Mesenchymal stem cell (in vitro differentiated cells and primary cell): ENCODE results near the gene MYLK.
A peak's percentile ranks its signal among the peaks of the same experiment; 100 is the strongest.
"Not testable (repeated sequence)": the region's sequence is repeated elsewhere in the genome, so short reads cannot be mapped to it uniquely, and the experiment has no call there.

Experiments used
- DNase-seq: peaks from one replicate; pipeline ENCODE4 v3.0.0-alpha.2; 2013
- H2AFZ ChIP-seq: one replicate; pipeline ENCODE4 v1.6.1; 2013; ENCODE audit warnings: low read depth, mild to moderate bottlenecking, control low read depth, inconsistent platforms, low read length, moderate library complexity
- H2AK5ac ChIP-seq: 2 replicates; pipeline ENCODE4 v1.6.1; 2013; ENCODE audit warnings: low read length, moderate library complexity, mild to moderate bottlenecking, inconsistent platforms; ENCODE audit not compliant: severe bottlenecking
- H2BK120ac ChIP-seq: one replicate; pipeline ENCODE4 v1.6.1; 2013; ENCODE audit warnings: low read depth, mild to moderate bottlenecking, inconsistent platforms, low read length, moderate library complexity
- H2BK12ac ChIP-seq, 2 experiments: one replicate each; pipeline ENCODE4 v1.6.1; 2013; ENCODE audit warnings: inconsistent platforms in 2 of 2, low read length in 2 of 2, mild to moderate bottlenecking in 2 of 2, moderate library complexity in 2 of 2, control low read depth in 1 of 2
- H2BK15ac ChIP-seq: one replicate; pipeline ENCODE4 v1.6.1; 2013; ENCODE audit warnings: mild to moderate bottlenecking, low read depth, inconsistent platforms; ENCODE audit not compliant: poor library complexity, severe bottlenecking
- H2BK5ac ChIP-seq: 2 replicates; pipeline ENCODE4 v1.6.1; 2013; ENCODE audit warnings: low read depth, mild to moderate bottlenecking, low read length, control low read depth, inconsistent platforms; ENCODE audit not compliant: poor library complexity, severe bottlenecking
- H3K14ac ChIP-seq, 2 experiments: one replicate each; pipeline ENCODE4 v1.6.1; 2013; ENCODE audit warnings: inconsistent platforms in 2 of 2, low read length in 2 of 2, control low read depth in 1 of 2, mild to moderate bottlenecking in 1 of 2, moderate library complexity in 1 of 2
- H3K18ac ChIP-seq, 2 experiments: one replicate each; pipeline ENCODE4 v1.6.1; 2013; ENCODE audit warnings: inconsistent platforms in 2 of 2, low read length in 2 of 2, control low read depth in 1 of 2, low read depth in 1 of 2, mild to moderate bottlenecking in 1 of 2
- H3K23ac ChIP-seq, 2 experiments: one replicate each; pipeline ENCODE4 v1.6.1; 2013; ENCODE audit warnings: inconsistent platforms in 2 of 2, low read length in 2 of 2, mild to moderate bottlenecking in 2 of 2, moderate library complexity in 2 of 2, control low read depth in 1 of 2
- H3K27ac ChIP-seq: 2 replicates; pipeline ENCODE4 v1.5.1; 2013; ENCODE audit warnings: mild to moderate bottlenecking, moderate library complexity, low read length, control low read depth, inconsistent platforms; ENCODE audit not compliant: poor library complexity, severe bottlenecking
- H3K27me3 ChIP-seq, 2 experiments: 2 replicates each; pipeline versions ENCODE4 v1.6.1 to v1.7.0; 2013; ENCODE audit warnings: low read length in 2 of 2, mild to moderate bottlenecking in 2 of 2, moderate library complexity in 2 of 2, control low read depth in 1 of 2, inconsistent platforms in 1 of 2; ENCODE audit not compliant: control insufficient read depth in 1 of 2, insufficient read depth in 1 of 2
- H3K36me3 ChIP-seq, 2 experiments: 2 replicates each; pipeline versions ENCODE4 v1.6.1 to v1.7.0; 2013; ENCODE audit warnings: low read length in 2 of 2, control low read depth in 1 of 2, inconsistent platforms in 1 of 2, low read depth in 1 of 2, mild to moderate bottlenecking in 1 of 2; ENCODE audit not compliant: insufficient read depth in 2 of 2, control insufficient read depth in 1 of 2
- H3K4ac ChIP-seq, 2 experiments: one replicate each; pipeline ENCODE4 v1.6.1; 2013; ENCODE audit warnings: inconsistent platforms in 2 of 2, low read length in 2 of 2, mild to moderate bottlenecking in 2 of 2, moderate library complexity in 2 of 2, control low read depth in 1 of 2, low read depth in 1 of 2
- H3K4me1 ChIP-seq: 2 replicates; pipeline ENCODE4 v1.6.1; 2013; ENCODE audit warnings: low read depth, low read length, control low read depth; ENCODE audit not compliant: control insufficient read depth, insufficient read depth
- H3K4me2 ChIP-seq: 2 replicates; pipeline ENCODE4 v1.6.1; 2013; ENCODE audit warnings: low read length, mild to moderate bottlenecking, inconsistent platforms; ENCODE audit not compliant: poor library complexity, severe bottlenecking
- H3K4me3 ChIP-seq, 2 experiments: 2 replicates each; pipeline versions ENCODE4 v1.5.1 to v1.7.0; 2013; ENCODE audit warnings: low read length in 2 of 2, mild to moderate bottlenecking in 2 of 2, control low read depth in 1 of 2, low read depth in 1 of 2; ENCODE audit not compliant: insufficient read depth in 1 of 2
- H3K79me1 ChIP-seq: replicated peaks from 2 replicates; pipeline ENCODE4 v1.6.1; 2013; ENCODE audit warnings: mild to moderate bottlenecking, control low read depth, low read length, inconsistent platforms; ENCODE audit not compliant: poor library complexity, severe bottlenecking
- H3K9ac ChIP-seq: 2 replicates; pipeline ENCODE4 v1.7.0; 2013; ENCODE audit warnings: mild to moderate bottlenecking, low read length, moderate library complexity
- H3K9me3 ChIP-seq: 2 replicates; pipeline ENCODE4 v1.7.0; 2013; ENCODE audit warnings: mild to moderate bottlenecking, low read length; ENCODE audit not compliant: control insufficient read depth
- H4K8ac ChIP-seq: one replicate; pipeline ENCODE4 v1.6.1; 2013; ENCODE audit warnings: inconsistent platforms, mild to moderate bottlenecking, low read length, moderate library complexity
- H4K91ac ChIP-seq: one replicate; pipeline ENCODE4 v1.6.1; 2013; ENCODE audit warnings: mild to moderate bottlenecking, low read length, inconsistent platforms
- WGBS: methylation state at CpG from one replicate; pipeline ENCODE4 v1.1.7; 2013; ENCODE audit warnings: mixed read lengths; 5-methylcytosine and 5-hydroxymethylcytosine counted together

The MYLK gene

GRCh38 chr3:123738522-123738921 is 145.6 kb downstream of the MYLK start:
- H2BK5ac ChIP-seq, H3K4me2 ChIP-seq, H4K91ac ChIP-seq, H3K9me3 ChIP-seq, H4K8ac ChIP-seq, H2BK120ac ChIP-seq, DNase-seq, H3K4me3 ChIP-seq, H2BK15ac ChIP-seq, H3K14ac ChIP-seq, H3K4ac ChIP-seq, H3K23ac ChIP-seq, H2AFZ ChIP-seq, H2BK12ac ChIP-seq, H3K27me3 ChIP-seq: not testable (repeated sequence)
- Histone ChIP-seq H3K4me1 (peaks cover 31% of the 10 kb centered on the region), H3K36me3 (peaks cover 12 to 35% of the 10 kb centered on the region in 2 experiments), H3K27ac (peak overlapping the region; percentile 90), H3K9ac (peak overlapping the region; percentile 28), H3K18ac (peak overlapping the region in 1 of 2 experiments; percentile 37), H3K79me1 (peaks cover 14% of the 10 kb centered on the region), H2AK5ac (peak overlapping the region; percentile 78)
- 98% methylated on average over 5 of the region's 5 CpGs for WGBS

DNA sequence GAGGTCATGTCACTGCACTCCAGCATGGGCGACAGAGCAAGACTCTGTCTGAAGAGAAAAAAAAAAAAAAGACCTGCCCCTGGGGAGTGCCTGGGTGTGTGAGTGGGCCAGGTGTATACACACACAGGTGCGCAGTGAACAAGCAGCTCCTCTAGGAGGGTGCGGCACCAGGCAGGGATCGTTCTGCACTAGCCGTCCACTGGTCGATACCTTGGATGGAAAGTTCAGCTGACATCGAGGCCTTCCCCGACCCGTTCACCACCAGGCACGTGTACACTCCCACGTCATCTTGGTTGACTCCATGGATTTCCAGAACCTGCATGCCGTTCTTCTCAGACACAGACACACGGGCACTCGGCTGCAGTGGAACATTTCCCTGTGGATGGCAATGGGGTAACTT is 147.0 kb downstream of the MYLK start:
- Histone ChIP-seq H3K4me3 (no peak overlapping the region), H2BK120ac (peak overlapping the region; percentile 9), H3K4me1 (peaks cover 40% of the 10 kb centered on the region), H3K9me3 (no peaks in the 10 kb centered on the region), H3K9ac (no peak overlapping the region), H3K4ac (no peak overlapping the region), H3K4me2 (no peak overlapping the region), H3K79me1 (peaks cover 14% of the 10 kb centered on the region), H2AFZ (no peak overlapping the region), H2BK15ac (no peak overlapping the region), H3K36me3 (peaks cover 25 to 44% of the 10 kb centered on the region in 2 experiments), H3K18ac (no peak overlapping the region), H3K27ac (no peak overlapping the region), H4K8ac (no peak overlapping the region), H2BK12ac (no peak overlapping the region), H4K91ac (no peak overlapping the region), H3K23ac (no peak overlapping the region), H2AK5ac (peak overlapping the region; percentile 63), H3K14ac (no peak overlapping the region), H2BK5ac (no peak overlapping the region), H3K27me3 (no peaks in the 10 kb centered on the region)
- no peak for DNase-seq
- WGBS: 97% methylated on average over 14 of the region's 14 CpGs

DNA sequence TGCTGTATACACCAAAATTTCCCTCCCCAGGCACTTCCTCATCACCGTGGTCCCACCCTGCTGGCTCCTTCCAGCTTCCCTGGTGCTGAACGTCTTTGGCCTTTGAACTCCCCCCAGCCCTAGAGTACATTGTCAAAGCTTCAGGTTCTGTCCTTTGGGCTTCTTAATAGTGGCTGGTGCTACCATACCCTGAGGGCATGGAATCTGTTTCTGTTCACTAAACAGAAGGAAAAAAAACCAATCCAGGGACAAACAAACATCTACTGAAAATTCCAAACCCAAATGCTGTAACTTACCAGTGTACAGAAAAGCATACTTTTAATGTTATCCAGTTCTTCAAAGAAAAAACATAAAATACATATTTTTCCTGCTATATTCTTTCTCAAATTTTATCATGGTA is 148.7 kb downstream of the MYLK start:
- Histone ChIP-seq H2BK5ac (peak overlapping the region; percentile 80), H3K4me2 (no peak overlapping the region), H3K18ac (no peak overlapping the region), H3K36me3 (peaks cover 30 to 42% of the 10 kb centered on the region in 2 experiments), H3K14ac (no peak overlapping the region), H2BK15ac (no peak overlapping the region), H3K27ac (peak overlapping the region; percentile 96), H3K4me1 (peaks cover 35% of the 10 kb centered on the region), H3K9me3 (no peaks in the 10 kb centered on the region), H3K27me3 (no peaks in the 10 kb centered on the region), H2AFZ (no peak overlapping the region), H3K9ac (no peak overlapping the region), H3K23ac (no peak overlapping the region), H3K79me1 (peaks cover 14% of the 10 kb centered on the region), H2AK5ac (peak overlapping the region; percentile 79), H3K4me3 (no peak overlapping the region), H3K4ac (no peak overlapping the region), H4K91ac (no peak overlapping the region), H2BK120ac (no peak overlapping the region), H2BK12ac (no peak overlapping the region), H4K8ac (no peak overlapping the region)
- no peak for DNase-seq
- WGBS: 80% methylated on average over 2 of the region's 2 CpGs

GRCh38 chr3:123734527-123734902 is 149.6 kb downstream of the MYLK start:
- Histone ChIP-seq H3K4me1 (peaks cover 32% of the 10 kb centered on the region), H2BK15ac (peak overlapping the region; percentile 83), H3K4me3 (no peak overlapping the region), H3K4me2 (no peak overlapping the region), H3K79me1 (peaks cover 16% of the 10 kb centered on the region), H2BK12ac (peak overlapping the region; percentile 30 to 85), H3K18ac (peak overlapping the region; percentile 49 to 89), H3K9me3 (no peaks in the 10 kb centered on the region), H3K9ac (peak overlapping the region; percentile 68), H2BK120ac (peak overlapping the region; percentile 4), H2AFZ (peak overlapping the region; percentile 55), H4K8ac (peak overlapping the region; percentile 95), H2BK5ac (peak overlapping the region; percentile 80), H4K91ac (peak overlapping the region; percentile 94), H3K4ac (peak overlapping the region; percentile 68 to 95), H3K36me3 (peaks cover 34 to 45% of the 10 kb centered on the region in 2 experiments), H2AK5ac (peak overlapping the region; percentile 99), H3K27ac (peak overlapping the region; percentile 96), H3K14ac (no peak overlapping the region), H3K23ac (no peak overlapping the region), H3K27me3 (no peaks in the 10 kb centered on the region)
- DNase-seq: no peak
- WGBS: 48% methylated on average over 6 of the region's 6 CpGs
